GM12878 (cell line): Measurements from ENCODE around the gene FAM81A. TPM values are rescaled to one million over a fixed set of nuclear protein-coding genes. Genes with fewer than 3 reads are reported as not detected.
A peak's percentile ranks its signal among the peaks of the same experiment; 100 is the strongest.

Experiments
- ATAC-seq: fragments of 200-7000 bp; cut with Tn5 transposase; 3 replicates; pipeline ENCODE4 v1.9.1; 2020; ENCODE audit warnings: mild to moderate bottlenecking, moderate library complexity
- BruUV-seq: library from RNA; stranded (reverse); fragments of 400-500 nt; replicated peaks from 2 replicates; lab custom pipeline; 2021; lab: Mats Ljungman, UMichigan
- CTCF ChIA-PET: fragments of 300-600 bp; sonication (Branson Sonifier 250); formaldehyde crosslinking; extraction: SDS; loops from one replicate; lab custom pipeline; 2021; ENCODE audit warnings: inconsistent platforms; lab: Yijun Ruan, JAX
- POLR2A ChIA-PET: fragments of 350-600 bp; formaldehyde crosslinking; extraction: SDS; loops from one replicate; lab custom pipeline; 2021; ENCODE audit warnings: inconsistent platforms; lab: Charles Lee
- RAD21 ChIA-PET: fragments of 300-600 bp; sonication (Branson Sonifier 250); formaldehyde crosslinking; loops from one replicate; lab custom pipeline; 2023; ENCODE audit warnings: antibody characterized with exemption; ENCODE audit not compliant: unreplicated experiment; lab: Charles Lee
- SMC1A ChIA-PET: fragments of 300-600 bp; sonication (Branson Sonifier 250); formaldehyde crosslinking; loops from one replicate; lab custom pipeline; 2023; ENCODE audit not compliant: unreplicated experiment, uncharacterized antibody; lab: Charles Lee
- DNase-seq: peaks from one replicate; pipeline ENCODE4 v3.0.0-alpha.2; 2011; ENCODE audit warnings: low read depth, low spot score
- FAIRE-seq: peaks from 3 replicates; lab custom pipeline; 2011; peaks lifted over from hg19 to GRCh38; lab: Jason Lieb, UNC
- H2AFZ ChIP-seq: 2 replicates; pipeline ENCODE4 v1.6.0; 2011; ENCODE audit warnings: low read depth, low read length, control low read depth; ENCODE audit not compliant: control insufficient read depth
- H3K27ac ChIP-seq: 2 replicates; pipeline ENCODE4 v1.5.1; 2011; ENCODE audit warnings: control low read depth; ENCODE audit not compliant: control insufficient read depth, insufficient read depth
- H3K27me3 ChIP-seq, 2 experiments: replicated peaks in 1 of 2; 2 replicates each; pipeline versions ENCODE4 v1.6.0 to v1.6.1; 2011; ENCODE audit warnings: low read length in 1 of 2; ENCODE audit not compliant: control insufficient read depth in 2 of 2, insufficient read depth in 2 of 2
- H3K36me3 ChIP-seq, 2 experiments: 2 replicates each; pipeline ENCODE4 v1.5.1; 2011; ENCODE audit warnings: low read length in 1 of 2; ENCODE audit not compliant: control insufficient read depth in 2 of 2, insufficient read depth in 2 of 2
- H3K4me1 ChIP-seq: 2 replicates; pipeline ENCODE4 v1.6.1; 2011; ENCODE audit warnings: mild to moderate bottlenecking, low read length, moderate library complexity, mixed read lengths; ENCODE audit not compliant: control insufficient read depth, insufficient read depth
- H3K4me2 ChIP-seq: 2 replicates; pipeline ENCODE4 v1.6.0; 2011; ENCODE audit warnings: control low read depth; ENCODE audit not compliant: control insufficient read depth, insufficient read depth
- H3K4me3 ChIP-seq: fragments of 200-600 bp; sonication (generic); 2 replicates; pipeline ENCODE4 v1.5.1; 2016
- H3K79me2 ChIP-seq: 2 replicates; pipeline ENCODE4 v1.6.0; 2011; ENCODE audit warnings: low read length; ENCODE audit not compliant: control insufficient read depth, insufficient read depth
- H3K9ac ChIP-seq: 2 replicates; pipeline ENCODE4 v1.8.0; 2011; ENCODE audit warnings: low read length, control low read depth, mixed read lengths; ENCODE audit not compliant: control insufficient read depth, insufficient read depth
- H3K9me3 ChIP-seq: replicated peaks from 3 replicates; pipeline ENCODE4 v1.5.1; 2011; ENCODE audit warnings: mild to moderate bottlenecking, low read length; ENCODE audit not compliant: control insufficient read depth, insufficient read depth
- H4K20me1 ChIP-seq: 2 replicates; pipeline ENCODE4 v1.6.0; 2011; ENCODE audit not compliant: control insufficient read depth, insufficient read depth
- BACH1 ChIP-seq: fragments of 450-650 bp; IDR thresholded peaks from 2 replicates; pipeline ENCODE4 v1.6.1; 2017; ENCODE audit warnings: mild to moderate bottlenecking, borderline replicate concordance
- BCL11A ChIP-seq: IDR thresholded peaks from 2 replicates; pipeline ENCODE4 v1.6.1; 2011; ENCODE audit warnings: low read depth, low read length
- BHLHE40 ChIP-seq, 2 experiments: fragments of 450-650 bp in 1 of 2; IDR thresholded peaks; 2 replicates each; pipeline ENCODE4 v1.6.1; 2011 to 2017; ENCODE audit warnings: low read depth in 2 of 2, borderline replicate concordance in 1 of 2, improper control_type of control experiment in 1 of 2, low read length in 1 of 2, mild to moderate bottlenecking in 1 of 2
- BMI1 ChIP-seq: fragments of 450-650 bp; IDR thresholded peaks from 2 replicates; pipeline ENCODE4 v1.6.1; 2016; ENCODE audit warnings: mild to moderate bottlenecking, moderate library complexity, borderline replicate concordance
- CHD1 ChIP-seq: IDR thresholded peaks from 2 replicates; pipeline ENCODE4 v1.6.1; 2012; ENCODE audit warnings: low read depth, low read length, improper control_type of control experiment
- EED ChIP-seq: sonication (generic); IDR thresholded peaks from 2 replicates; pipeline ENCODE4 v1.6.1; 2016; ENCODE audit warnings: antibody characterized with exemption, low read depth
- IKZF1 ChIP-seq: fragments of 450-650 bp; conservative IDR thresholded peaks from 2 replicates; pipeline ENCODE4 v1.6.1; 2017; ENCODE audit warnings: antibody characterized with exemption, mild to moderate bottlenecking
- IRF4 ChIP-seq: IDR thresholded peaks from 2 replicates; pipeline ENCODE4 v1.6.1; 2011; ENCODE audit warnings: low read depth, low read length
- MTA2 ChIP-seq: fragments of 450-650 bp; IDR thresholded peaks from 2 replicates; pipeline ENCODE4 v1.6.1; 2016; ENCODE audit warnings: low read depth, mild to moderate bottlenecking, moderate library complexity
- SPI1 ChIP-seq: IDR thresholded peaks from 2 replicates; pipeline ENCODE4 v1.6.1; 2011; ENCODE audit warnings: low read depth, mild to moderate bottlenecking, low read length, moderate library complexity, borderline replicate concordance; ENCODE audit not compliant: insufficient read depth
- ZNF24 ChIP-seq: fragments of 450-650 bp; IDR thresholded peaks from 2 replicates; pipeline ENCODE4 v1.6.1; 2017; ENCODE audit warnings: antibody characterized with exemption, mild to moderate bottlenecking
- ZZZ3 ChIP-seq: IDR thresholded peaks from 2 replicates; pipeline ENCODE4 v1.6.1; 2011; ENCODE audit warnings: low read depth; ENCODE audit not compliant: control insufficient read depth, insufficient read length
- WGBS: methylation state at CpG from one replicate; pipeline ENCODE4 v1.1.6; 2016; ENCODE audit warnings: low lambda C conversion rate; ENCODE audit not compliant: insufficient replicate concordance, insufficient coverage; ENCODE audit errors: missing lambda C conversion rate; 5-methylcytosine and 5-hydroxymethylcytosine counted together
- in situ Hi-C: fragments of 300-500 bp; cut with MboI; formaldehyde crosslinking; loops from 9 replicates; pipeline ENCODE4 v1.14.3; 2018; ENCODE audit warnings: mixed read lengths
- intact Hi-C: fragments of 100-400 bp; cut with micrococcal nuclease; formaldehyde crosslinking; loops from one replicate; pipeline ENCODE4 v1.14.2; 2022; ENCODE audit not compliant: unreplicated experiment
- polyA plus RNA-seq, 11 experiments: library from polyadenylated mRNA; depleted of rRNA in 4 of 11; unstranded in 6 of 11; stranded (reverse) in 5 of 11; fragments of >200 nt; fragmentation: Nextera tagmentation in 4 of 11; fragmentation: Illumina TruSeq in 1 of 11; extraction: Ambion mirVana in 4 of 11; extraction: Trizol in 1 of 11; gene quantifications; 1 replicate in 1 of 11; 2 replicates in 10 of 11; pipeline versions ENCODE4 v1.2.1 to v1.2.3, GENCODE V29; 2011 to 2016; ENCODE audit warnings: inconsistent platforms in 2 of 11, missing spikeins in 2 of 11, low read depth in 1 of 11
- total RNA-seq, 4 experiments: library from RNA; depleted of rRNA in 3 of 4; stranded (reverse); fragments of >200 nt in 3 of 4; fragmentation: Illumina TruSeq in 1 of 4; extraction: Trizol in 1 of 4; gene quantifications; 2 replicates each; pipeline versions ENCODE4 v1.2.1 to v1.2.3, GENCODE V29; 2013 to 2021
- TF ChIP-seq, protein P1 (sequence below): IDR thresholded peaks from 2 replicates; pipeline ENCODE4 v1.6.1; 2011; ENCODE audit warnings: low read depth, low read length, improper control_type of control experiment, borderline replicate concordance
- TF ChIP-seq, protein P2 (sequence below): fragments of 450-650 bp; IDR thresholded peaks from 2 replicates; pipeline ENCODE4 v1.6.1; 2016; ENCODE audit warnings: mild to moderate bottlenecking, moderate library complexity, borderline replicate concordance

FAM81A gene
- total and polyA plus RNA-seq, 10 of the 15 experiments (the other 5 are each of a cell fraction or from before 2014, with no cell fraction given), result 0.18 to 34.5 (median 16.2) TPM

DNA sequence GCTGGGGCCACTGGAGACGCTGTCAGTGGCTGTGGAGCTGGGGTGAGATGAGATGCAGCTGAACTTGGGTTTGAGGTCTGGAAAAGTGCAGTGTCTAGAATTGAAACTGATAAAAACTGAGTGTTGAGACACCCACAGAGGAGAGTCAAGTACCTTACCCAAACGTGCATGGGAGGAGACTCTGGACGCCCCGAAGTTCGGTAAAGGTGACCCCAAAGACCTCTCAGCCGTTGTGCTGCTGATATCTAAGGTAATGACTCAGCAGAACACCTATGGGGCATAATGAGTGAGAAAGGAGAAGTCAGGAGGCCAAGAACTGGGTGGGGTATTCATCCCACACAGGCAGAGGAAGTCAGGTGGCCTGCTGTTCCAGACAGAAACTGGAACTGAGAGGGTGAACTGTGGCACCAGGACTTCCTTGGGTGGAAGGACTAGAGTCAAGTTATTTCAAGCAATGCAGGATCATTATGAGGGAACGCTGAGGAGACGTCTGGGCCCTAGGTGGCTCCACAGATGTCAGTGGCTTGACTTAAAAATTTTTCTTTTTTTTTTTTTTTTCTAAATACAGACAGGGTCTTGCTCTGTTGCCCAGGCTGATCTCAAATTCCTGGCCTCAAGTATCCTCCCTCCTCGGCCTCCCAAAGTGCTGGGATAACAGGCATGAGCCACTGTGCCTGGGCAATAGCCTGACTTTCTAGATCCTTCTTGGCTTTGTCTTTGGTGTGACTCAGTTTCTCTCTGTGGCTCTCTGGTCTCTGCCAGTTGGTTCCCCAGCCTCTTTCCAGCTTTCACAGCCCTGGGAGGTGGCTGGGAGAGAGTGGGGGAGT, 105.9 kb downstream of the FAM81A start (continued):
- TF ChIP-seq BHLHE40 (IDR thresholded peaks at IDR 0.05; ENCODE audit: borderline replicate concordance in 1 of 2, low read depth in 2 of 2, low read length in 1 of 2) (peak; percentile 20 to 59; a peak in 1 of 4 replicates), BACH1 (peak; percentile 95), EED (peak; percentile 83), IRF4 (peak; percentile 45; the same call in 1 of the 2 replicates), IKZF1 (peak; percentile 66; the same call in 1 of the 2 replicates), MTA2 (peak; percentile 57; the same call in 1 of the 2 replicates)

DNA sequence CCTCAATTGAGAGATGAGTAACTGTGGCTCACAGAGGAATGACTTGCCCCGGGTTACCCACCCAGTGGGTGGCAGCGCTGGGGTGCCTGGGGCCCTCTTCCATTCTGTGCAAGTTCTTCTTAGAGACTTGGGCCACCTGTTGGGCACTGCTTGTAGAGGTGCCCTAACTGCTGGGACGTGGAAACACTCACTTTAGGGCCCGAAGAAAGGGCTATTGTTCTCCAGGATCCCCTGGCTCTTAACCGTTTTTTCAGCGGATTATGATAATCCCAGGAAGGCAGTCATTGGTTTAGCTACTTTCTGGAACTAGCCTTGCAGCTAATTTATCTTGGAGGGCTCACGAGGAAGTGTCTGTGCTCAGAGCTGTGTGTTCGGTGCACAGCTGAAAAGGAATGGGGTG, 107.6 kb downstream of the FAM81A start:
- Histone ChIP-seq H3K36me3 (no peaks in the 10 kb centered on the region), H3K79me2 (no peaks in the 10 kb centered on the region), H3K4me2 (no peak overlapping the region), H3K4me1 (peaks cover 19% of the 10 kb centered on the region), H3K27me3 (no peaks in the 10 kb centered on the region), H3K9ac (no peak overlapping the region), H3K9me3 (no peaks in the 10 kb centered on the region), H2AFZ (no peak overlapping the region), H3K4me3 (no peak overlapping the region), H4K20me1 (no peaks in the 10 kb centered on the region), H3K27ac (no peak overlapping the region)
- ChIA-PET POLR2A (no interaction called here), CTCF (no interaction called here), SMC1A (no interaction called here), RAD21 (no interaction called here)
- FAIRE-seq (no peak), DNase-seq (no peak), ATAC-seq (no peak)
- intact Hi-C loops, result no loop called here
- in situ Hi-C loops, result no loop called here
- WGBS, result 84% methylated on average over 8 of the region's 8 CpGs
- BruUV-seq, result no TSS peak
- no peak for TF ChIP-seq ZNF24
- TF ChIP-seq, protein P1, sequence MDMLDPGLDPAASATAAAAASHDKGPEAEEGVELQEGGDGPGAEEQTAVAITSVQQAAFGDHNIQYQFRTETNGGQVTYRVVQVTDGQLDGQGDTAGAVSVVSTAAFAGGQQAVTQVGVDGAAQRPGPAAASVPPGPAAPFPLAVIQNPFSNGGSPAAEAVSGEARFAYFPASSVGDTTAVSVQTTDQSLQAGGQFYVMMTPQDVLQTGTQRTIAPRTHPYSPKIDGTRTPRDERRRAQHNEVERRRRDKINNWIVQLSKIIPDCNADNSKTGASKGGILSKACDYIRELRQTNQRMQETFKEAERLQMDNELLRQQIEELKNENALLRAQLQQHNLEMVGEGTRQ, result no peak
- TF ChIP-seq, protein P2, sequence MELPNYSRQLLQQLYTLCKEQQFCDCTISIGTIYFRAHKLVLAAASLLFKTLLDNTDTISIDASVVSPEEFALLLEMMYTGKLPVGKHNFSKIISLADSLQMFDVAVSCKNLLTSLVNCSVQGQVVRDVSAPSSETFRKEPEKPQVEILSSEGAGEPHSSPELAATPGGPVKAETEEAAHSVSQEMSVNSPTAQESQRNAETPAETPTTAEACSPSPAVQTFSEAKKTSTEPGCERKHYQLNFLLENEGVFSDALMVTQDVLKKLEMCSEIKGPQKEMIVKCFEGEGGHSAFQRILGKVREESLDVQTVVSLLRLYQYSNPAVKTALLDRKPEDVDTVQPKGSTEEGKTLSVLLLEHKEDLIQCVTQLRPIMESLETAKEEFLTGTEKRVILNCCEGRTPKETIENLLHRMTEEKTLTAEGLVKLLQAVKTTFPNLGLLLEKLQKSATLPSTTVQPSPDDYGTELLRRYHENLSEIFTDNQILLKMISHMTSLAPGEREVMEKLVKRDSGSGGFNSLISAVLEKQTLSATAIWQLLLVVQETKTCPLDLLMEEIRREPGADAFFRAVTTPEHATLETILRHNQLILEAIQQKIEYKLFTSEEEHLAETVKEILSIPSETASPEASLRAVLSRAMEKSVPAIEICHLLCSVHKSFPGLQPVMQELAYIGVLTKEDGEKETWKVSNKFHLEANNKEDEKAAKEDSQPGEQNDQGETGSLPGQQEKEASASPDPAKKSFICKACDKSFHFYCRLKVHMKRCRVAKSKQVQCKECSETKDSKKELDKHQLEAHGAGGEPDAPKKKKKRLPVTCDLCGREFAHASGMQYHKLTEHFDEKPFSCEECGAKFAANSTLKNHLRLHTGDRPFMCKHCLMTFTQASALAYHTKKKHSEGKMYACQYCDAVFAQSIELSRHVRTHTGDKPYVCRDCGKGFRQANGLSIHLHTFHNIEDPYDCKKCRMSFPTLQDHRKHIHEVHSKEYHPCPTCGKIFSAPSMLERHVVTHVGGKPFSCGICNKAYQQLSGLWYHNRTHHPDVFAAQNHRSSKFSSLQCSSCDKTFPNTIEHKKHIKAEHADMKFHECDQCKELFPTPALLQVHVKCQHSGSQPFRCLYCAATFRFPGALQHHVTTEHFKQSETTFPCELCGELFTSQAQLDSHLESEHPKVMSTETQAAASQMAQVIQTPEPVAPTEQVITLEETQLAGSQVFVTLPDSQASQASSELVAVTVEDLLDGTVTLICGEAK, result no peak
- no peak for TF ChIP-seq BACH1
- no peak for TF ChIP-seq BMI1
- TF ChIP-seq SPI1, result no peak
- no peak for TF ChIP-seq CHD1
- TF ChIP-seq ZZZ3, result no peak
- TF ChIP-seq BCL11A, result no peak
